MM.1S (cell line): ENCODE data around the gene HTR1D.

Experiments used
- EZH2 ChIP-seq: fragments of 300-600 bp; sonication (generic); optimal IDR thresholded peaks from 2 replicates; pipeline ENCODE3; 2017; ENCODE audit warnings: low read depth, mild to moderate bottlenecking, antibody characterized with exemption, low read length, mixed read lengths
- TF ChIP-seq, protein P1 (sequence below): fragments of 300-600 bp; sonication (generic); IDR thresholded peaks from 2 replicates; pipeline ENCODE4 v1.5.1; 2016; ENCODE audit warnings: antibody characterized with exemption, low read length, mixed read lengths

DNA sequence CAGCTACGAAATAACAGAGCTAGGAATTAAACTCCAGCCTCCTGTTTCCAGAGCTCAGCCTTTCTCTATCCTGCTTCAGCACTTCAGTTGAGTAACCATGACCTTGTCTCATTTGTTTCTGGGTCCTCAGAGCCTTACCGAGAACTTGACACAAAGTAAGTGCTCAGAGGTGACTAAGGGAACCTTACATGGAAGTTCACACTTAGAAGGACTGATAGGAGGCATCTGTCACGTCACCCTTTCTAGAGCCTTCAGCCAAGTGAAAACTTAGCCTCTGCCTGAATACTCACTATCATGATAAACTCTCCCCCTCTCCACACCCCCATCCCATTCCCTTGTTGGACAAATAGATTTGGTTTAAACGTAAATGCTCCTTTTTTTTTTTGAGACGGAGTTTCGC is 38.9 kb downstream of the HTR1D start:
- TF ChIP-seq, protein P1, sequence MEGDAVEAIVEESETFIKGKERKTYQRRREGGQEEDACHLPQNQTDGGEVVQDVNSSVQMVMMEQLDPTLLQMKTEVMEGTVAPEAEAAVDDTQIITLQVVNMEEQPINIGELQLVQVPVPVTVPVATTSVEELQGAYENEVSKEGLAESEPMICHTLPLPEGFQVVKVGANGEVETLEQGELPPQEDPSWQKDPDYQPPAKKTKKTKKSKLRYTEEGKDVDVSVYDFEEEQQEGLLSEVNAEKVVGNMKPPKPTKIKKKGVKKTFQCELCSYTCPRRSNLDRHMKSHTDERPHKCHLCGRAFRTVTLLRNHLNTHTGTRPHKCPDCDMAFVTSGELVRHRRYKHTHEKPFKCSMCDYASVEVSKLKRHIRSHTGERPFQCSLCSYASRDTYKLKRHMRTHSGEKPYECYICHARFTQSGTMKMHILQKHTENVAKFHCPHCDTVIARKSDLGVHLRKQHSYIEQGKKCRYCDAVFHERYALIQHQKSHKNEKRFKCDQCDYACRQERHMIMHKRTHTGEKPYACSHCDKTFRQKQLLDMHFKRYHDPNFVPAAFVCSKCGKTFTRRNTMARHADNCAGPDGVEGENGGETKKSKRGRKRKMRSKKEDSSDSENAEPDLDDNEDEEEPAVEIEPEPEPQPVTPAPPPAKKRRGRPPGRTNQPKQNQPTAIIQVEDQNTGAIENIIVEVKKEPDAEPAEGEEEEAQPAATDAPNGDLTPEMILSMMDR: no peak
- TF ChIP-seq EZH2: no peak
